ENCODE results near the gene MTARC2. TPM values are rescaled to one million over a fixed set of nuclear protein-coding genes. Genes with fewer than 3 reads are reported as not detected.

Gene MTARC2
- 100 to 1,000 TPM in 3 of 6 experiments, 10 to 100 TPM in 3; 41.8 to 140 (median 86.6) TPM for total RNA-seq
- long read RNA-seq, partial matches to known transcripts: 1 of 4 reads
- long read RNA-seq, other reads (novel, unspliced or antisense): 1 of 4 reads

DNA sequence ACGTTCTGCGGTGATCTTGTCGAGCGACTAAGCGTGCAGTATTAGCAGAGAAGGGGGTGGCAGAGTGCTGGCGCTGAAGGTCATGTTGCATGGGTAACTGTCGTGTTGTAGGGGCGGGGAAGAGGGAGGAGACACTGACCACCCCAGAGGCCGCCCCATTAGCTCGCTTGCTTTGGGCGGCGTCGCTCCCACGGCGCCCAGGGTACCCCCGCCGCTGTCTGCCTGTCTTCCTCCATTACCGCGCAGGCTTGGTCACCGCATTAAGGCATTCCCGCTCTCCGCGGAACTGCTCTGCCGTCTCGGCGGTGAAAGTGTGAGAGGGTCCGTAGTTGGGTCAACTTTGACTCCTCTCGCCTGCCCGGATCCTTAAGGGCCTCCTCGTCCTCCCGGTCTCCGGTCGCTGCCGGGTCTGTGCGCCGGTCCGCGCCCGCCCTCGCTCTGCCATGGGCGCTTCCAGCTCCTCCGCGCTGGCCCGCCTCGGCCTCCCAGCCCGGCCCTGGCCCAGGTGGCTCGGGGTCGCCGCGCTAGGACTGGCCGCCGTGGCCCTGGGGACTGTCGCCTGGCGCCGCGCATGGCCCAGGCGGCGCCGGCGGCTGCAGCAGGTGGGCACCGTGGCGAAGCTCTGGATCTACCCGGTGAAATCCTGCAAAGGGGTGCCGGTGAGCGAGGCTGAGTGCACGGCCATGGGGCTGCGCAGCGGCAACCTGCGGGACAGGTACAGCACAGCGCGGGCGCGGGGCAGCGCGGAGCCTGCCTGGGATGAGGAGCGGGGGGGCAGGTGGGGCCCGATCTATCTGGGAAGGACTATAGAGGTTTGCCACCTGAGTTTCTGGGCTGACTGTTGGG lies at the start of gene MTARC2:
MTARC2 (plus strand) TSS at position 234 of the 846 bp plus-strand sequence; CDS start at position 444, 210 bp downstream.
- TF ChIP-seq CTCF (IDR thresholded peaks at IDR 0.05) (no peak), POLR2A (IDR thresholded peaks at IDR 0.05) (peak; percentile 98)
- Histone ChIP-seq H3K27ac (peak within 1 kb of the TSS; percentile 92 to 96 (median 94)), H3K9me3 (no peaks in the 10 kb centered on the region), H3K4me3 (peak within 1 kb of the TSS; percentile 71 to 93 (median 85)), H3K27me3 (no peaks in the 10 kb centered on the region), H3K36me3 (no peaks in the 10 kb centered on the region), H3K4me1 (peaks cover 0 to 47% (median 14%) of the 10 kb centered on the region in 4 donors)
- peak; percentile 89 to 97 (median 95) for DNase-seq
- 1% methylated on average over 14 of the region's 77 CpGs for WGBS (ENCODE audit: insufficient coverage, low coverage, low lambda C conversion rate, missing lambda C conversion rate)
- intact Hi-C loops (cut with DNase I): no loop called here
- peak; percentile 88 to 97 (median 92) for ATAC-seq

DNA sequence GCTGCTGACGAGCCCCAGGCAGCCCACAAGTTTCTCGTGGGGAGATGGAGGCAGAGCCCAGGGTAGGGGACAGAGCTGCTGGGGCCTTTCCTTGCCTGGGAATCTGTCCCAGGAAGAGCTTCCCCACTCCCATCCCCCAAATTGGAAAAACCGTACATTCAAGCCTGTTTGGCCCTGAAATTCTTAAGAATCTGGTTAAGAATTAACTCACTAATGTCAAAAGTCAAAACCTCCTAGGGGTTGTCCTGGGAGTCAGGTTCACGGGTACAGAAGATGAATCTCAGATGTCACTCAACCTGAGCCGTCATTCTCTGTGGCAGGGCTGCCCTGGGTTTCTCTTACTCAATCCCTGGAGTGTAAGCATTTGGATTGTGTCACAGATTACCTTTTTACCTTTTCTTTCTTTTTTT lies 49.5 kb upstream of the MTARC2 start:
- ATAC-seq: peak; percentile 73 to 89 (median 78)
- 34% methylated on average over 5 of the region's 5 CpGs for WGBS (ENCODE audit: insufficient coverage, low coverage, low lambda C conversion rate, missing lambda C conversion rate)
- Histone ChIP-seq H3K9me3 (no peaks in the 10 kb centered on the region), H3K27me3 (no peaks in the 10 kb centered on the region), H3K4me3 (no peak overlapping the region), H3K36me3 (peaks cover 0 to 16% (median 4%) of the 10 kb centered on the region in 4 donors), H3K27ac (peak overlapping the region in 2 of 3 donors; percentile 56 to 69), H3K4me1 (peaks cover 0 to 27% (median 8%) of the 10 kb centered on the region in 4 donors)
- DNase-seq: no peak
- intact Hi-C loops (cut with DNase I): no loop called here
- TF ChIP-seq CTCF (IDR thresholded peaks at IDR 0.05) (no peak), POLR2A (IDR thresholded peaks at IDR 0.05) (no peak)

DNA sequence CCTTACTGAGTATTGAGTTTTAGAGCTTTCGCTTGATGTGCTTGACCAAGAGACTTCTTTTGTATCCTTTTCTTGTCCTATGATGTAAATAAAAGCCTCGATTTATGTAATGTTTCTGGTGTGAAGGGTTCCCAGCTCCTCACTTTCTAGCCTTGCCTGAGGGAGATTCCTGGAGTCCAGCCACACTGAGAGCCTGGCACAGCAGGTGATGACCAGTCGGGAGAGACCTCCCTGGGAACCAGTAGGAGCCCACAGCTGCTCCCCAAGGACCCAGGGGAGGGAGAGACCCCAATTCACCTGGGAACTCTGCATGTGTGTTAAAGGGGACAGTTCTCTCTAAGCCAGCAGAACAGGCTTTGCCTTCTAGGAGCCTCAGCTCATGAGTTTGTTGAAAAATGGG lies 49.1 kb upstream of the MTARC2 start:
- Histone ChIP-seq H3K4me1 (peaks cover 0 to 27% (median 8%) of the 10 kb centered on the region in 4 donors), H3K27ac (peak overlapping the region in 2 of 3 donors; percentile 16 to 69), H3K4me3 (no peak overlapping the region), H3K9me3 (no peaks in the 10 kb centered on the region), H3K36me3 (peaks cover 0 to 16% (median 4%) of the 10 kb centered on the region in 4 donors), H3K27me3 (no peaks in the 10 kb centered on the region)
- TF ChIP-seq POLR2A (IDR thresholded peaks at IDR 0.05) (no peak), CTCF (IDR thresholded peaks at IDR 0.05) (no peak)
- ATAC-seq (peak in 2 of 4 donors; percentile 5 to 53), DNase-seq (no peak)
- intact Hi-C loops (cut with DNase I): no loop called here
- WGBS (ENCODE audit: insufficient coverage, low coverage, low lambda C conversion rate, missing lambda C conversion rate): 20% methylated on average over 2 of the region's 3 CpGs

DNA sequence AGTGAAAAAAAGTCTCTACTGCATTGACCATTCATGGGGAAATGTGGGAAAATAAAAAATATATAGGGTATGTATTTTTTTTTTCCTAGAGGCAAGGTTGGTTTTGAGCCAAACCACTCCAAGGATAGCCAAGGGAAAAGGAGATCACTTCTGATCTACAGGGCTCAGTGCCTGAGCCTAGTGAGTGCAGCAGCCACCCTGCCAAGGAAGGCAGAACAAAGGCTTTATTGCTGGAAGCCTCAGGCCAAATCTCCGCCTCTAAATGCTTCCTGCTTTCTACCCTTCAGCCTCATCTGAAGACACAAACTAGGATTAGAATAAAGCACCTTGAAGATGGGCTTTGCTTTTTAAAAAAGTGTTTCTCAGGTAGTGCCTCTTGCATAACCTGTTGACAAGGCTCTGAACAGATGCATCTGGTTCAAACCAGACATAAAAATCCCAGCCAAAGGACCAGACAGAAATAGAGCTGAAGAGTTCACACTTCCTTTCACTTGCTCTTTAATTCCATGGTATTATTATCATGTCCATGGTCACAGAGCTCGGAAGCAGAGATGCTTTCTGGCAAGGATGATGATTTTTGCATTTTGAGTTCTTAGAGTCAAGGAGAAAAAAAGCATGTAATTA lies 47.5 kb upstream of the MTARC2 start:
- no peaks in the 10 kb centered on the region for H3K9me3 ChIP-seq
- WGBS (ENCODE audit: insufficient coverage, low coverage, low lambda C conversion rate, missing lambda C conversion rate): 58% methylated on average over 2 of the region's 2 CpGs
- intact Hi-C loops (cut with DNase I): no loop called here

More for the DNA sequence above, 47.5 kb upstream of the MTARC2 start:
- H3K27ac ChIP-seq: no peak overlapping the region
- DNase-seq: no peak
- no peak for TF ChIP-seq POLR2A (IDR thresholded peaks at IDR 0.05)
- peaks cover 0 to 27% (median 8%) of the 10 kb centered on the region in 4 donors for H3K4me1 ChIP-seq
- no peak overlapping the region for H3K4me3 ChIP-seq
- no peaks in the 10 kb centered on the region for H3K27me3 ChIP-seq
- no peak for ATAC-seq
- H3K36me3 ChIP-seq: peaks cover 0 to 16% (median 4%) of the 10 kb centered on the region in 4 donors

Data from right lobe of liver (tissue), 6 donors.